HFFc6 (cell line): ENCODE measurements around the gene TP73. TPM values are rescaled to one million over a fixed set of nuclear protein-coding genes. Genes with fewer than 3 reads are reported as not detected.

Experiments
- DNase-seq: peaks from one replicate; pipeline ENCODE4 v3.0.0-alpha.2; 2018
- H3K27ac Mint-ChIP-seq: 2 replicates; pipeline ENCODE4 v1.8.0; 2020; ENCODE audit warnings: mild to moderate bottlenecking, mixed read lengths
- H3K27me3 Mint-ChIP-seq: 2 replicates; pipeline ENCODE4 v1.8.0; 2021; ENCODE audit warnings: mild to moderate bottlenecking, moderate library complexity, mixed read lengths; ENCODE audit not compliant: insufficient read depth
- H3K36me3 Mint-ChIP-seq: 2 replicates; pipeline ENCODE4 v1.8.0; 2021; ENCODE audit warnings: low read depth, mixed read lengths
- H3K4me1 Mint-ChIP-seq: 2 replicates; pipeline ENCODE4 v1.8.0; 2020; ENCODE audit warnings: low read depth, mixed read lengths
- H3K4me3 Mint-ChIP-seq: 2 replicates; pipeline ENCODE4 v1.8.0; 2020; ENCODE audit warnings: mild to moderate bottlenecking, moderate library complexity, mixed read lengths
- H3K9me3 Mint-ChIP-seq: 2 replicates; pipeline ENCODE4 v1.8.0; 2020; ENCODE audit warnings: mild to moderate bottlenecking, mixed read lengths
- total RNA-seq, 6 experiments: library from RNA; stranded (reverse); fragmentation: NEBNext Ultra II Directional; extraction: Animal tissue kit (Norgen Biotek cat#: 25700); gene quantifications; 2 replicates in 1 of 6; 3 replicates in 5 of 6; pipeline ENCODE4 v1.2.3, GENCODE V29; 2021
- TF ChIP-seq, protein P1 (sequence below): fragments of 200-600 bp; sonication (generic); IDR thresholded peaks from 2 replicates; pipeline ENCODE4 v1.5.0; 2021; ENCODE audit warnings: antibody characterized with exemption, mild to moderate bottlenecking

The TP73 gene
- total RNA-seq, 6 experiments from 2014 or later = not detected

DNA sequence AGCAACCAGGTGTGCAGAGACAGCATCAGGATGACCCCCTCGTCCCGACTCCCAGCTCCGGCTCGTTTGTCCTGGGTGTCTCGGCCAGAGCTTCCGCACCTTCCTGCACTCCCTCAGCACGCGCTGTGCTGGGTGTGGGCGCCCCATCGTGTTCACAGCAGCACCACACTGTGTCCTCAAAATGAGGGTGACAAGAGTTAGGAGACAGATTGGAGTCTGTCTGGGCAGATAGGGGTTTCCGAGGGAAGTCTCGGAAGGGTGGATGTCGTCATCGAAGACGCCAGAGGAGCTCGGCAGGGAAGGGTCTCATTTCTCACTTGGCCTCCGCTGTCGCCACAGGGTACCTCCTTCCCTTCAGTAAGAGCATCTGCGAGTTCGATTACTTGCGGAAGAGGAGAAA lies 104.1 kb downstream of the TP73 start:
- H3K36me3 Mint-ChIP-seq = peaks cover 9% of the 10 kb centered on the region; the same call in 1 of the 2 replicates

DNA sequence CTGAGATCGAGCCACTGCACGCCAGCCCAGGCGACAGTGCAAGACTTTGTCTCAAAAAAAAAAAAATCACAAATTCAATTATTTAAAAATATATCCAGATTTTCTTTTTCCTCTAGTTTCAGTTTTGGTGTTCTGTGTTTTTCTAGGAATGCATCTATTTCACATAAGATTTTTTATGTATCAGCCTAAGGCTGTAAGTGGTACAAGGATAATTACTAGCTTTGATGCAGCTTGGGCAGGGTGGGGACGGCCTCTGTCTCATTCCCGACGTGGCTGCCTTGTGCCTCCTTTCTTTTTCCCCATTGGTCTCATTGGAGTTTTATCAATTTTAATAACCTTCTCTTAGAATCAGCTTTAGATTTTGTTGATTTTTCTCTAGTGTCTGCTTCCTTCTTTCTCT lies 106.8 kb downstream of the TP73 start:
- peaks cover 9% of the 10 kb centered on the region; the same call in 1 of the 2 replicates for H3K36me3 Mint-ChIP-seq
- H3K9me3 Mint-ChIP-seq = peaks cover 7% of the 10 kb centered on the region
- peaks cover 26% of the 10 kb centered on the region for H3K27me3 Mint-ChIP-seq
- TF ChIP-seq, protein P1, sequence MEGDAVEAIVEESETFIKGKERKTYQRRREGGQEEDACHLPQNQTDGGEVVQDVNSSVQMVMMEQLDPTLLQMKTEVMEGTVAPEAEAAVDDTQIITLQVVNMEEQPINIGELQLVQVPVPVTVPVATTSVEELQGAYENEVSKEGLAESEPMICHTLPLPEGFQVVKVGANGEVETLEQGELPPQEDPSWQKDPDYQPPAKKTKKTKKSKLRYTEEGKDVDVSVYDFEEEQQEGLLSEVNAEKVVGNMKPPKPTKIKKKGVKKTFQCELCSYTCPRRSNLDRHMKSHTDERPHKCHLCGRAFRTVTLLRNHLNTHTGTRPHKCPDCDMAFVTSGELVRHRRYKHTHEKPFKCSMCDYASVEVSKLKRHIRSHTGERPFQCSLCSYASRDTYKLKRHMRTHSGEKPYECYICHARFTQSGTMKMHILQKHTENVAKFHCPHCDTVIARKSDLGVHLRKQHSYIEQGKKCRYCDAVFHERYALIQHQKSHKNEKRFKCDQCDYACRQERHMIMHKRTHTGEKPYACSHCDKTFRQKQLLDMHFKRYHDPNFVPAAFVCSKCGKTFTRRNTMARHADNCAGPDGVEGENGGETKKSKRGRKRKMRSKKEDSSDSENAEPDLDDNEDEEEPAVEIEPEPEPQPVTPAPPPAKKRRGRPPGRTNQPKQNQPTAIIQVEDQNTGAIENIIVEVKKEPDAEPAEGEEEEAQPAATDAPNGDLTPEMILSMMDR = no peak
- H3K27ac Mint-ChIP-seq = no peak overlapping the region
- DNase-seq = no peak
- no peak overlapping the region for H3K4me3 Mint-ChIP-seq
- no peaks in the 10 kb centered on the region; the same call in 1 of the 2 replicates for H3K4me1 Mint-ChIP-seq

More for the DNA sequence above, 104.1 kb downstream of the TP73 start:
- H3K27me3 Mint-ChIP-seq = peaks cover 33% of the 10 kb centered on the region
- peaks cover 7% of the 10 kb centered on the region for H3K9me3 Mint-ChIP-seq
- no peaks in the 10 kb centered on the region; the same call in 1 of the 2 replicates for H3K4me1 Mint-ChIP-seq
- H3K27ac Mint-ChIP-seq = no peak overlapping the region
- TF ChIP-seq, protein P1 = no peak
- H3K4me3 Mint-ChIP-seq = no peak overlapping the region
- DNase-seq = no peak

DNA sequence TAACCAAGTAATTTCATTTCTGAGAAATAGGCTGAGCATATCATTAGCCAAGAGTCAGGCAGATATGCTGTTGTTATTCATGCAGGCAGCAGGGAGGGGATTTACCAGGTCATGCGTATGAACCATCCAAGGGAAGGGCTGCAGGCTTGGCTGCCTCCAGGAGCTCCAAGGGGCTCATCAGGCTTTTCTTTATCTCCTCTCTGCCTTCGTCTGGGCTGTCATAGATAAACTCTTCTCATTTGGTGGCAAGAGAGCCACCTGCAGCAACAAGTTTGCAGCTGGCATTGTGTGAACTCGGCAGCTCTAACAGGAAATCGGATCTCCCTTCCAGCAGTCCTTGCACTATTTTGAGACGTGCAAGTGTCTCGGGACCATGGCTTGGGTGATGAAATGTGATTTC lies 107.5 kb downstream of the TP73 start:
- Mint-ChIP-seq H3K9me3 (peaks cover 7% of the 10 kb centered on the region), H3K27me3 (peaks cover 29% of the 10 kb centered on the region), H3K4me3 (no peak overlapping the region), H3K4me1 (no peaks in the 10 kb centered on the region; the same call in 1 of the 2 replicates), H3K27ac (no peak overlapping the region), H3K36me3 (peaks cover 9% of the 10 kb centered on the region; the same call in 1 of the 2 replicates)
- DNase-seq = no peak
- TF ChIP-seq, protein P1 = no peak

DNA sequence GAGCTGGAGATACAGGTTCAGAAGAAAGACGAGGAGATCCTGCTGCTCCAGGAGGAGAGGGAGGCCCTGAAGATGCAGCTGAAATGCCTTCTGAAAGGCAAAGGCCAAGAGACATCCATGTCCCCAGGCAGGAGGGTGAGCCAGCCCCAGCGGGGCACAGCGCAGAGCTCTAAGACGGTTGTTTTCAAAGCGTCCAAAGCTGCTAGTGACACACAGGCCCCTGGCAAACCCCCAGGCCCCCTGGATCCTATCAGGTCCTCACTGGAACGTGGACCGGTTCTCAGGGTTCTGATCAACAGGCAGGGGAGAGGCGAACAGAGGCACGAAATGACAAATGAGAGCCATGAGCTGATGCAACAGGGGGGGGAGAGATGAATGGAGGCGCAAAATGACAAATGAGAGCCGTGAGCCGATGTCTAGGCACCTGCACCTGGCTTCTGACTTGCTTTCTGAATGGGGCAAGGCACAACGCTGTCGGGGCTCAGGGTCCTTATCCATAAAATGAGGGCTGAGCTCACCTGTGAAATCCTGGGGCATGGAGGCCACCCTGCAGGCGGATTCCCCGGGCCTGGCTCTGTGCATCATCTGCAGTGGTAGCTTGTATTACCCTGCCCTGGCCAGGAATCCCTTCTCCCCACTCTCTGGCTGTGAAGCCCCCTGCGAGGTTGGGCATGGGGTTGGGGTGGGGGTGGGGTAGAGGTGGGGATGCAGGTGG lies 109.1 kb downstream of the TP73 start:
- no peak overlapping the region for H3K4me3 Mint-ChIP-seq
- no peak overlapping the region for H3K27ac Mint-ChIP-seq
- H3K27me3 Mint-ChIP-seq = peaks cover 22% of the 10 kb centered on the region
- H3K4me1 Mint-ChIP-seq = no peaks in the 10 kb centered on the region; the same call in 1 of the 2 replicates
- no peak for DNase-seq
- H3K9me3 Mint-ChIP-seq = peaks cover 7% of the 10 kb centered on the region
- TF ChIP-seq, protein P1 = no peak
- H3K36me3 Mint-ChIP-seq = peaks cover 9% of the 10 kb centered on the region; the same call in 1 of the 2 replicates

DNA sequence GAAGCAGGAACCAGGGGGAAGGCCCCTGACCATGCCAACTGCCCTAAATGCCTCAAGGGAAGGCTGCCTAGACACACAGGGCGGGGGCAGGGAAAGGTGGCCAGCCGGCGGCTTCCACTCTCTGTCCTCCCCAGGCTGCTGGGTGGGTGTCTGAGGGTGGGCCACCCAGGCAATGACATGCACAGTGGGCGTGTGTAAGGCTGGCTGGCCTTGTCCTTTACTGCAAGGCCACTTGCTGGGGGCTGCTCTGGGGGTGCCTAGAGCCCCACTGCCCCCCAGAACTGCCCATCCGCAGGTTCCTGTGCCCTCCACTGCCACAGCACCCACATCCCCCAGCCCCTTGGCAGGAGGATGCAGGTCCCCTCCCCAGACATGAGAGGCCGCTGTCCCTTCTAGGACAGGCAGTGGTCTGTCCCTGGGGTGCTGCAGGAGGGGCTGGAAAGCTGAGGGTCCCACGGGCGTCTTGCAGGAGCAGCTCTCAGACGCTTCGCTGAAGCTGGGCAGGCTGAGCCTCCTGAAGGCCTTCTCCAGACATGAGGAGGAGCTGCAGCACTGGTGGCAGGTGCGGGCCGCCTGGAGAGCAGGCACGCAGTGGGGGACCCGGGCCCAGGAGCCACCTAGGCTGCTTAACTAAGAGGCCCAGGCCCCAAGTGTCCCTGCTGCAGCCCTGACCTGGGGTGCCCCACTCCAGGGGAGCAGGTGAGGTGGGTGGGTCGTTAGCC lies 110.0 kb downstream of the TP73 start:
- TF ChIP-seq, protein P1 = no peak
- Mint-ChIP-seq H3K27ac (no peak overlapping the region), H3K9me3 (peaks cover 7% of the 10 kb centered on the region), H3K4me1 (no peaks in the 10 kb centered on the region; the same call in 1 of the 2 replicates), H3K36me3 (peaks cover 9% of the 10 kb centered on the region; the same call in 1 of the 2 replicates), H3K4me3 (no peak overlapping the region), H3K27me3 (peaks cover 24% of the 10 kb centered on the region)
- no peak for DNase-seq
